GM12801 (cell line): ENCODE measurements around the gene TRIML2.

Source experiments
- TF ChIP-seq, protein P1 (sequence below): IDR thresholded peaks from one replicate; pipeline ENCODE4 v1.5.1; 2011; ENCODE audit warnings: control low read depth; ENCODE audit not compliant: insufficient read length; ENCODE audit errors: extremely low read depth

TRIML2 gene

GRCh38 chr4:188106454-188106853 is 2.9 kb downstream of the TRIML2 start:
- TF ChIP-seq, protein P1, sequence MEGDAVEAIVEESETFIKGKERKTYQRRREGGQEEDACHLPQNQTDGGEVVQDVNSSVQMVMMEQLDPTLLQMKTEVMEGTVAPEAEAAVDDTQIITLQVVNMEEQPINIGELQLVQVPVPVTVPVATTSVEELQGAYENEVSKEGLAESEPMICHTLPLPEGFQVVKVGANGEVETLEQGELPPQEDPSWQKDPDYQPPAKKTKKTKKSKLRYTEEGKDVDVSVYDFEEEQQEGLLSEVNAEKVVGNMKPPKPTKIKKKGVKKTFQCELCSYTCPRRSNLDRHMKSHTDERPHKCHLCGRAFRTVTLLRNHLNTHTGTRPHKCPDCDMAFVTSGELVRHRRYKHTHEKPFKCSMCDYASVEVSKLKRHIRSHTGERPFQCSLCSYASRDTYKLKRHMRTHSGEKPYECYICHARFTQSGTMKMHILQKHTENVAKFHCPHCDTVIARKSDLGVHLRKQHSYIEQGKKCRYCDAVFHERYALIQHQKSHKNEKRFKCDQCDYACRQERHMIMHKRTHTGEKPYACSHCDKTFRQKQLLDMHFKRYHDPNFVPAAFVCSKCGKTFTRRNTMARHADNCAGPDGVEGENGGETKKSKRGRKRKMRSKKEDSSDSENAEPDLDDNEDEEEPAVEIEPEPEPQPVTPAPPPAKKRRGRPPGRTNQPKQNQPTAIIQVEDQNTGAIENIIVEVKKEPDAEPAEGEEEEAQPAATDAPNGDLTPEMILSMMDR, result no peak

- TF ChIP-seq, protein P1, result no peak
Observed at GRCh38 chr4:188092824-188093223, 16.6 kb downstream of the TRIML2 start.

- TF ChIP-seq, protein P1, result no peak
Observed at GRCh38 chr4:188086858-188087257, 22.5 kb downstream of the TRIML2 start.

GRCh38 chr4:188082796-188083195 is 26.6 kb downstream of the TRIML2 start:
- TF ChIP-seq, protein P1, result no peak

DNA sequence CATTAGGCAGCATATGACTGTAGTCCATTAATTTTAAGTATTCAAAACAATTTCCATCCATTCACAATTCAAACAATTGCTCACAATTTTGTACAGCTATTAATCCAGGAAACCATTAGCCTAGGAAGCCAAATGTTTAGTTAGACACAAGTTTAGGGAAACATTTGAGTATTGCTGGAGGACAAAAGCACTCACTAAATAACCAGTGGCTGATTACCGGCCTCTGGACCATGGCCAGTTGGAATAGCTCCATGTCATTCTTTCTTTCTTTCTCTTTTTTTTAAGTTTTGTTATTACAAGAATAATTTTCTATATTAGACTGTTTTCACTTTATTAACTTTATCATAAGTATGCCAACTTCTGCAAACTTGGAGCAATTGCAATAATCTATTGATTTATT is 31.3 kb downstream of the TRIML2 start:
- TF ChIP-seq, protein P1, result no peak

DNA sequence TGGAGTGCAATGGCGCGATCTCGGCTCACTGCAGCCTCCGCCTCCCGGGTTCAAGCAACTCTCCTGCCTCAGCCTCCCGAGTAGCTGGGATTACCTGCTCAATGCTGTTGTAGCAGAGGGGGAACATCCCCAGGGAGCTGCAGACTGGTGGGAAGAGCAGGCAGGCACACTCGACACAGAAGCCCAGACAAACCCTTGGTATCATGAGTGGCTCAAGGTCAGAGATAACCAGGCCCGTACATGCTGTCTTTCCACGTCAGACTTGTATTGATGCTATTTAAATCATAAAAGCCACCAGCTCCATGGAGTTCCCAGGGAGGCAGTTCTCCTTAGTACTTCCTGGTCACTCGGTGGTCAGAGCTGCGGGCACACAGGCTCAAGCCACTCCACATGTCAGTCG is 33.2 kb downstream of the TRIML2 start:
- TF ChIP-seq, protein P1, result no peak

DNA sequence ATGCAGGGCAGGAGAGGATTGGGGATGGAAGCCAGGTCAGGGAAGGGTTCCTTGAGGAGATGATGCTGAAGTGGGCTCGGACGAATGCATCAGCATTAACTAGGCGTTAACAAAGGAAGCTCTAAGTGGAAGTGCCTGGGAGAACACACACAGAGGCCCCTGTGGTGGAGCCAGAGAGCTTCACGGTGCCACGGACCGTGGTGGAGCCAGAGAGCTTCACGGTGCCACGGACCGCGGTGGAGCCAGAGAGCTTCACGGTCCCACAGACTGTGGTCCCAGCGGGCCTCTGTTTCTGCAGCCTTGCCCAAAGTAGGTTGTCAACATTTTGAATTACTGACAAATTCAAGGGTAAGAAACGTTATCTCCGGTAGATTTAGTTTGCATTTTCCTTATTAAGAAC is 48.3 kb downstream of the TRIML2 start:
- TF ChIP-seq, protein P1, result no peak

GRCh38 chr4:188053302-188053701 is 56.1 kb downstream of the TRIML2 start:
- TF ChIP-seq, protein P1, result no peak
